B cell (primary cell): ENCODE results near the gene SNRPD1. TPM values are rescaled to one million over a fixed set of nuclear protein-coding genes. Genes with fewer than 3 reads are reported as not detected.

Source experiments
- ATAC-seq: fragments of 200-7000 bp; cut with Tn5 transposase; one replicate; pipeline ENCODE4 v1.10.0; 2021; ENCODE audit warnings: low read depth, mild to moderate bottlenecking, moderate number of reproducible peaks, moderate library complexity
- CTCF ChIA-PET: fragments of 350-600 bp; sonication (Branson Sonifier 250); formaldehyde crosslinking; loops from one replicate; lab custom pipeline; 2021; ENCODE audit warnings: antibody characterized with exemption, inconsistent platforms; lab: Charles Lee
- POLR2A ChIA-PET: fragments of 350-600 bp; sonication (Branson Sonifier 250); formaldehyde crosslinking; loops from one replicate; lab custom pipeline; 2021; ENCODE audit warnings: antibody characterized with exemption; lab: Charles Lee
- DNase-seq: peaks from one replicate; pipeline ENCODE4 v3.0.0; 2013
- H2AFZ ChIP-seq: 2 replicates; pipeline ENCODE4 v1.6.1; 2012; ENCODE audit warnings: mild to moderate bottlenecking, low read depth, low read length; ENCODE audit not compliant: insufficient read depth, poor library complexity, severe bottlenecking
- H3K27ac ChIP-seq, 2 donors: 1 replicate in 1 of 2; 2 replicates in 1 of 2; pipeline ENCODE4 v1.5.1; 2012 to 2013; ENCODE audit warnings: low read length in 2 of 2, mild to moderate bottlenecking in 2 of 2, moderate library complexity in 1 of 2
- H3K27me3 ChIP-seq, 4 experiments: fragments of 200-600 bp in 1 of 4; sonication (generic) in 1 of 4; replicated peaks in 1 of 4; 1 replicate in 2 of 4; 2 replicates in 2 of 4; pipeline versions ENCODE4 v1.6.1 to v1.7.0; 2013 to 2016; ENCODE audit warnings: low read length in 3 of 4, mild to moderate bottlenecking in 2 of 4, mixed read lengths in 1 of 4, moderate library complexity in 1 of 4; ENCODE audit not compliant: insufficient read depth in 4 of 4, control insufficient read depth in 3 of 4; ENCODE audit errors: control extremely low read depth in 1 of 4
- H3K36me3 ChIP-seq, 2 experiments: replicated peaks in 1 of 2; 1 replicate in 1 of 2; 2 replicates in 1 of 2; pipeline versions ENCODE4 v1.6.1 to v1.7.1; 2013; ENCODE audit warnings: low read length in 1 of 2; ENCODE audit not compliant: insufficient read depth in 2 of 2, control insufficient read depth in 1 of 2; ENCODE audit errors: control extremely low read depth in 1 of 2, extremely low read depth in 1 of 2
- H3K4me1 ChIP-seq, 2 donors: fragments of 200-600 bp in 1 of 2; sonication (generic) in 1 of 2; 1 replicate in 1 of 2; 2 replicates in 1 of 2; pipeline versions ENCODE4 v1.5.1 to v1.6.1; 2013 to 2017; ENCODE audit warnings: low read length in 2 of 2; ENCODE audit not compliant: control insufficient read depth in 2 of 2, insufficient read depth in 2 of 2
- H3K4me2 ChIP-seq: replicated peaks from 2 replicates; pipeline ENCODE3; 2012; ENCODE audit warnings: mild to moderate bottlenecking, low read depth, low read length; ENCODE audit not compliant: poor library complexity, severe bottlenecking
- H3K4me3 ChIP-seq, 5 experiments: fragments of 200-600 bp in 1 of 5; sonication (generic) in 1 of 5; 1 replicate in 3 of 5; 2 replicates in 2 of 5; pipeline versions ENCODE4 v1.5.1 to v1.7.0; 2011 to 2016; ENCODE audit warnings: low read length in 4 of 5, mild to moderate bottlenecking in 4 of 5, low read depth in 2 of 5, control low read depth in 1 of 5, moderate library complexity in 1 of 5; ENCODE audit not compliant: insufficient read depth in 1 of 5; ENCODE audit errors: control extremely low read depth in 1 of 5, extremely low read depth in 1 of 5
- H3K79me2 ChIP-seq: fragments of 200-600 bp; sonication (generic); one replicate; pipeline ENCODE4 v1.6.0; 2016; ENCODE audit warnings: low read length; ENCODE audit not compliant: control insufficient read depth, insufficient read depth
- H3K9ac ChIP-seq: fragments of 200-600 bp; sonication (generic); 2 replicates; pipeline ENCODE4 v1.6.1; 2017; ENCODE audit warnings: mild to moderate bottlenecking, low read length, moderate library complexity
- H3K9me3 ChIP-seq, 3 donors: one replicate each; pipeline versions ENCODE4 v1.6.1 to v1.7.1; 2013; ENCODE audit warnings: low read length in 2 of 3; ENCODE audit not compliant: control insufficient read depth in 2 of 3, insufficient read depth in 1 of 3; ENCODE audit errors: control extremely low read depth in 1 of 3
- H4K20me1 ChIP-seq: 2 replicates; pipeline ENCODE4 v1.6.0; 2012; ENCODE audit warnings: mild to moderate bottlenecking, low read length; ENCODE audit not compliant: insufficient read depth, control insufficient read depth, poor library complexity, severe bottlenecking
- H3K27ac Mint-ChIP-seq: one replicate; pipeline ENCODE4 v1.8.0; 2021; ENCODE audit warnings: mixed read lengths
- H3K27me3 Mint-ChIP-seq: one replicate; pipeline ENCODE4 v1.8.0; 2021; ENCODE audit warnings: mixed read lengths
- H3K4me1 Mint-ChIP-seq: one replicate; pipeline ENCODE4 v1.8.0; 2021; ENCODE audit warnings: mixed read lengths
- H3K4me3 Mint-ChIP-seq: one replicate; pipeline ENCODE4 v1.8.0; 2021; ENCODE audit warnings: mixed read lengths
- H3K9me3 Mint-ChIP-seq: one replicate; pipeline ENCODE4 v1.8.0; 2022; ENCODE audit warnings: mixed read lengths; ENCODE audit not compliant: insufficient read depth
- EZH2 ChIP-seq: IDR thresholded peaks from 2 replicates; pipeline ENCODE4 v1.6.1; 2012; ENCODE audit warnings: borderline replicate concordance, low read depth, mild to moderate bottlenecking, moderate library complexity, low read length; ENCODE audit not compliant: insufficient read depth, poor library complexity, severe bottlenecking
- WGBS: methylation state at CpG from one replicate; pipeline ENCODE4 v1.1.5; 2013; ENCODE audit warnings: missing lambda C conversion rate; ENCODE audit not compliant: insufficient coverage; 5-methylcytosine and 5-hydroxymethylcytosine counted together
- intact Hi-C: fragments of 100-400 bp; cut with micrococcal nuclease; formaldehyde crosslinking; loops from one replicate; pipeline ENCODE4 v1.10.0; 2022
- polyA plus RNA-seq: library from polyadenylated mRNA; depleted of rRNA; stranded (reverse); fragments of >200 nt; gene quantifications from 2 replicates; pipeline ENCODE4 v1.2.3, GENCODE V29; 2012
- total RNA-seq, 2 donors: library from RNA; stranded (reverse); fragments of 120-200 nt in 1 of 2; gene quantifications; 1 replicate in 1 of 2; 2 replicates in 1 of 2; pipeline versions ENCODE4 v1.2.3 to v1.2.4, GENCODE V29; 2013 to 2022
- TF ChIP-seq, protein P1 (sequence below): fragments of 200-600 bp; IDR thresholded peaks from one replicate; pipeline ENCODE4 v1.8.0; 2022; ENCODE audit warnings: antibody characterized with exemption, mild to moderate bottlenecking

SNRPD1 gene
- total and polyA plus RNA-seq, 2 donors (not counting 1 experiment from before 2014, with no cell fraction given), result 3.0 to 23.9 TPM

DNA sequence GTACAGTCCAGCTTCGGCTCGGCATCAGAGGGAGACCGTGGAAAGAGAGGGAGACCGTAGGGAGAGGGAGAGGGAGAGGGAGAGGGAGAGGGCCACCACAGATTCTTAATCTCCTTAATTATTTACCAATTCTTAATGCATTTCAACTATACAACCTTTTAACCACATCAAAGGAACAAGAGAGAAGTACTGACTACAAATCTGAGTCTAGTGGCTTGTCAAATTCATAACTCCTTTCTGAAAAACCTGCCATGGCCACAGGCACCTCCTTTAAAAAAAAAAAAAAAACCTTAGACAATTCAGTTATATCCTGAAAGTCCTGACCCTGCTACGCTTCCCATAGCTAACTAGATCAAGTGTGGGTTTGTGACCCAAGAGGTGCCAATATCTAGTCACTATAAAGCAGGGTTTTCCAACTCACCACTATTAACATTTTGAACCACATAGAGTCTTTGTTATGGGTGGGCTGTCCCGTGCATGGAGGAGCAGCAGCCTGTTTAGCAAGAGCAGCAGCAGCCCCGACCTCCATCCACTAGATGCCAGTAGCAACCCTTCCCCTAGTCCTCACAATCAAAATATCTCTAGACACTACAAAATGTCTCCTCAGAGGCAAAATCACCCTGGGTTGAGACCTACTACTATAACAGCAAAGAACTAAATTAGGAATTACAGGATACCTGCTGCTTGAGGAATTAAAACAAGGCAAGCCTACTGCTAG, 18.4 kb upstream of the SNRPD1 start:
- DNase-seq, result peak; percentile 9

DNA sequence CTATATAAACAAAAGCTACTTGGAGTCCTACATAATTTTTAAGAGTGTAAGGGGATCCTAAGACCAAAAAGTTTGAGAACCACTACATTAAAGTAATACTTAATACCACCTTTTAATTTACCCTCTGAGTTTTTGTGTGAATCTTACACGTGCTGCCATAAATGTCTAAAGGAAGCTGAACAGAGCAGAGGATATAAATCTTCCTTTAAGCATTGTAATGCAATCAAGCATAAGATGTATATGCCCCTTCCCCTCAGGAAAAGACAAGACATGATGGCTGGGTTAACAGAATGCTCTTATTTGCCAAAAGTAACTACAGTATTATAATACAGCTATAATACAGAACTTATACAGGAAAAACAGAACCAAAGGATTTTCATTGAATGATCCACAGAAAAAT, 14.5 kb upstream of the SNRPD1 start:
- H3K79me2 ChIP-seq, result peaks cover 63% of the 10 kb centered on the region
- H3K4me1 Mint-ChIP-seq, result peaks cover 48% of the 10 kb centered on the region
- no peaks in the 10 kb centered on the region for H3K9me3 Mint-ChIP-seq
- peaks cover 33% of the 10 kb centered on the region for H4K20me1 ChIP-seq
- no peak overlapping the region for H3K4me2 ChIP-seq
- peaks cover 33 to 35% of the 10 kb centered on the region in 2 donors for H3K4me1 ChIP-seq
- intact Hi-C loops, result no loop called here
- H3K36me3 ChIP-seq, result no peaks in the 10 kb centered on the region
- no peak overlapping the region for H3K9ac ChIP-seq
- POLR2A ChIA-PET, result no interaction called here
- H3K27ac ChIP-seq, result peak overlapping the region in 1 of 2 donors; percentile 49
- H3K4me3 Mint-ChIP-seq, result no peak overlapping the region
- H3K27me3 Mint-ChIP-seq, result no peaks in the 10 kb centered on the region
- H3K9me3 ChIP-seq, result peaks cover 0 to 1% (median 0%) of the 10 kb centered on the region in 3 donors
- H2AFZ ChIP-seq, result no peak overlapping the region
- H3K4me3 ChIP-seq, result no peak overlapping the region
- CTCF ChIA-PET, result interaction anchor here (1.6 to 7.5 kb wide), 2 partner anchors 12 to 14 kb away, joined by 4 to 108 read pairs; partner anchors contain the start of gene SNRPD1
- ATAC-seq (no peak), DNase-seq (no peak)
- H3K27ac Mint-ChIP-seq, result no peak overlapping the region
- no CpG with 5 or more reads among the region's 1 CpG for WGBS
- TF ChIP-seq EZH2, result no peak
- TF ChIP-seq, protein P1, sequence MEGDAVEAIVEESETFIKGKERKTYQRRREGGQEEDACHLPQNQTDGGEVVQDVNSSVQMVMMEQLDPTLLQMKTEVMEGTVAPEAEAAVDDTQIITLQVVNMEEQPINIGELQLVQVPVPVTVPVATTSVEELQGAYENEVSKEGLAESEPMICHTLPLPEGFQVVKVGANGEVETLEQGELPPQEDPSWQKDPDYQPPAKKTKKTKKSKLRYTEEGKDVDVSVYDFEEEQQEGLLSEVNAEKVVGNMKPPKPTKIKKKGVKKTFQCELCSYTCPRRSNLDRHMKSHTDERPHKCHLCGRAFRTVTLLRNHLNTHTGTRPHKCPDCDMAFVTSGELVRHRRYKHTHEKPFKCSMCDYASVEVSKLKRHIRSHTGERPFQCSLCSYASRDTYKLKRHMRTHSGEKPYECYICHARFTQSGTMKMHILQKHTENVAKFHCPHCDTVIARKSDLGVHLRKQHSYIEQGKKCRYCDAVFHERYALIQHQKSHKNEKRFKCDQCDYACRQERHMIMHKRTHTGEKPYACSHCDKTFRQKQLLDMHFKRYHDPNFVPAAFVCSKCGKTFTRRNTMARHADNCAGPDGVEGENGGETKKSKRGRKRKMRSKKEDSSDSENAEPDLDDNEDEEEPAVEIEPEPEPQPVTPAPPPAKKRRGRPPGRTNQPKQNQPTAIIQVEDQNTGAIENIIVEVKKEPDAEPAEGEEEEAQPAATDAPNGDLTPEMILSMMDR, result no peak
- H3K27me3 ChIP-seq, result no peaks in the 10 kb centered on the region

More for the DNA sequence above, 18.4 kb upstream of the SNRPD1 start:
- no peaks in the 10 kb centered on the region for H3K9me3 Mint-ChIP-seq
- CTCF ChIA-PET, result interaction anchor here (1.4 kb wide), 1 partner anchor 15 kb away, joined by 3 read pairs; no protein-coding TSS in a partner anchor
- no peak for TF ChIP-seq EZH2
- TF ChIP-seq, protein P1, result no peak
- peaks cover 3 to 8% of the 10 kb centered on the region in 2 donors for H3K4me1 ChIP-seq
- no peak overlapping the region for H3K4me3 Mint-ChIP-seq
- no peak overlapping the region for H3K27ac Mint-ChIP-seq
- H3K27ac ChIP-seq, result no peak overlapping the region
- no peak overlapping the region for H2AFZ ChIP-seq
- peaks cover 21% of the 10 kb centered on the region for H3K4me1 Mint-ChIP-seq
- H3K79me2 ChIP-seq, result peaks cover 78% of the 10 kb centered on the region
- H3K9ac ChIP-seq, result no peak overlapping the region
- H3K4me2 ChIP-seq, result no peak overlapping the region
- intact Hi-C loops, result no loop called here
- WGBS, result 100% methylated on average over 1 of the region's 7 CpGs
- peaks cover 56% of the 10 kb centered on the region for H4K20me1 ChIP-seq
- ATAC-seq, result no peak
- POLR2A ChIA-PET, result no interaction called here
- no peaks in the 10 kb centered on the region for H3K27me3 ChIP-seq
- H3K36me3 ChIP-seq, result peaks cover 5 to 6% of the 10 kb centered on the region in 2 experiments
- no peaks in the 10 kb centered on the region for H3K27me3 Mint-ChIP-seq
- H3K4me3 ChIP-seq, result no peak overlapping the region
- H3K9me3 ChIP-seq, result peaks cover 0 to 1% (median 0%) of the 10 kb centered on the region in 3 donors
